Brain microvascular endothelial cell (primary cell): ENCODE results near the gene SCAPER.

Experiments used
- DNase-seq: peaks from one replicate; pipeline ENCODE4 v3.0.0-alpha.2; 2020
- H3K27ac ChIP-seq: fragments of 250-450 bp; sonication (Bioruptor Pico); 2 replicates; pipeline ENCODE4 v1.5.1; 2020; ENCODE audit warnings: mild to moderate bottlenecking, moderate library complexity
- H3K27me3 ChIP-seq: fragments of 250-450 bp; sonication (Bioruptor Pico); replicated peaks from 2 replicates; pipeline ENCODE4 v1.5.1; 2020; ENCODE audit warnings: mild to moderate bottlenecking
- H3K36me3 ChIP-seq: fragments of 250-450 bp; sonication (Bioruptor Pico); replicated peaks from 2 replicates; pipeline ENCODE4 v1.5.1; 2020; ENCODE audit warnings: mild to moderate bottlenecking
- H3K4me3 ChIP-seq: 2 replicates; pipeline ENCODE4 v1.5.1; 2011; ENCODE audit warnings: low read depth, mild to moderate bottlenecking, control low read depth, low read length, moderate library complexity
- CTCF ChIP-seq: IDR thresholded peaks from 2 replicates; pipeline ENCODE4 v1.5.1; 2011; ENCODE audit warnings: low read depth, mild to moderate bottlenecking, moderate library complexity, low read length, control low read depth, inconsistent platforms; ENCODE audit errors: missing control alignments
- in situ Hi-C: cut with HindIII; loops from 2 replicates; pipeline ENCODE4 v1.10.0; 2017; ENCODE audit warnings: low sequenced_read_pairs, low pct_ligation_motif_present

SCAPER gene

GRCh38 chr15:76935620-76936019 is 30.5 kb upstream of the SCAPER start:
- in situ Hi-C loops = no loop called here
- Histone ChIP-seq H3K36me3 (peaks cover 6% of the 10 kb centered on the region), H3K27me3 (no peaks in the 10 kb centered on the region), H3K27ac (no peak overlapping the region), H3K4me3 (no peak overlapping the region)
- DNase-seq = no peak
- TF ChIP-seq CTCF = no peak

GRCh38 chr15:76932135-76932966 is 27.2 kb upstream of the SCAPER start:
- in situ Hi-C loops = no loop called here
- H3K4me3 ChIP-seq = peak overlapping the region; percentile 78
- TF ChIP-seq CTCF = no peak

DNA sequence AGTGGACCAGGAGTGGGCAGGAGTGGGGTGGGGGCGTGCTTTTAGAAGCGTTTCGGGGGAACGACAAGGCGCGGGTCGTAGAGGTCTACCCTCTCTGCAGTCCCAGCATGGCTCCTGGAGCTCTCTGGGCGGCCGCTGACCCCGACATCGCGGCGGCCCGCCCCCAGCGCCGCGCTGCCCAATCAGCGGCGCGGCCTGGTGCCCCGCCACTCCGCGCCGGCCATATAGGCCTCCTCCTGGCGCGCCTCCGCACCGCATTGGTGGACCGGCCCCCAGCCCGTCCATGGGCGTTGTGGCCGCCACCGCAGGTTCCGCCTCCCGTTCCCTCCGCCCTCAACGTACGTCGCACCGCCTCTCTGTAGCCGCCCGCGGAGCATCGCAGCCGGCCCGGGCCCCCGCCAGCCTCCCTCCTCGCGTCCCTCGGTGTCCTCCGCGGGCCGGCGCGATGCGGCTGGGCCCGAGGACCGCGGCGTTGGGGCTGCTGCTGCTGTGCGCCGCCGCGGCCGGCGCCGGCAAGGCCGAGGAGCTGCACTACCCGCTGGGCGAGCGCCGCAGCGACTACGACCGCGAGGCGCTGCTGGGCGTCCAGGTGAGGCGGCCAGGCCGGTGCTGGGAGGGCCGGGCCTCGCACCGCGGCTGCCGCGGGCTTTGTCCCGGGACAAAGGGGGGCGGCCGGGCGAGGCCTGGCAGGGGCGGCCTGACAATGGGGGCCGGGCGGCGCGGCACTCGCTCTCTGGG is 26.4 kb upstream of the SCAPER start, which contains the start of gene RCN2:
RCN2 (plus strand) TSS at position 353 of the 738 bp plus-strand sequence; CDS start at position 446, 93 bp downstream.
- TF ChIP-seq CTCF = peak; percentile 13
- peak; percentile 91 for DNase-seq
- H3K27ac ChIP-seq = peak within 1 kb of the TSS; percentile 40
- in situ Hi-C loops = no loop called here
- no peaks in the 10 kb centered on the region for H3K27me3 ChIP-seq
- H3K4me3 ChIP-seq = peak within 1 kb of the TSS; percentile 78
- H3K36me3 ChIP-seq = peaks cover 3% of the 10 kb centered on the region

More at GRCh38 chr15:76932135-76932966, 27.2 kb upstream of the SCAPER start:
- Histone ChIP-seq H3K27ac (peak overlapping the region; percentile 40), H3K36me3 (peaks cover 3% of the 10 kb centered on the region), H3K27me3 (no peaks in the 10 kb centered on the region)
- DNase-seq = no peak

- no peaks in the 10 kb centered on the region for H3K27me3 ChIP-seq
- no peak overlapping the region for H3K27ac ChIP-seq
- in situ Hi-C loops = no loop called here
- TF ChIP-seq CTCF = no peak
- peak overlapping the region; percentile 70 for H3K4me3 ChIP-seq
- H3K36me3 ChIP-seq = no peaks in the 10 kb centered on the region
- DNase-seq = no peak
These were observed 25.8 kb upstream of the SCAPER start for GRCh38 chr15:76930831-76931396.

DNA sequence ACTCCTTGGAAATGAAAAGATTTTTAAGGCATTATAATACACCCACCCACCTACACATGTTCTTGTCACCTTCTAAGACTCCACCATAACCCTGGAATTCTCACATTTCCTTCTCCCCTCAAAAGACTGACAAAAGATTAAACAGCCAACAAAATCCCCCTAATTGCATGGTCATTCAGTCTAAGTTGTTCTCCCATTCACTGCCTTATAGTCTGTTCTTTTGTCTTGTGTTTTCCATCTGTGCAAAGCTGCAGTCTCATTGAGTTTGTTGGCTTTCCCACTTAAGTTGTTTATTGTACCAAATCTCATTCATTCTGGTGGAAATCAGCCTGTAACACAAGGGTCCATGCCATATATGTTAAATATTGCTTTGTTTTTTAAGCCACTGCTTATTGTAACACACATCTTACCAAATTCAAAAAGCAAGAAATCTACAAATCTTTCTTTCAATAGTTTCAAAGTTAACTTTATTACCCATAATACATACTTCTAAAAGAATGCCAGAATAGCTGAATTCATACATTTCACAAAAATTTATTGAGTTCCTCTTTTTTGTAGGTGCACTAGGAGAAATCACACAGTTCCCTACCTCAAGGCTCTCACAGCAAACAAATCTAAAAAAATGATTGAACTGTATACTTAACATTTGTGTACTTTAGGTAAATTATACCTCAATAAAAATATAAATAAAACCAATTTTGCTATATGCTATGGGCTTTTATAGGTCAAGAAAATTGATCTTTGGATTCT is 24.0 kb upstream of the SCAPER start:
- no peak for TF ChIP-seq CTCF
- H3K4me3 ChIP-seq = no peak overlapping the region
- no peak overlapping the region for H3K27ac ChIP-seq
- DNase-seq = no peak
- H3K36me3 ChIP-seq = no peaks in the 10 kb centered on the region
- in situ Hi-C loops = no loop called here
- H3K27me3 ChIP-seq = no peaks in the 10 kb centered on the region
